GM04503 (cell line): Measurements from ENCODE around the gene STX2.
A peak's percentile ranks its signal among the peaks of the same experiment; 100 is the strongest.
"Not testable (repeated sequence)": the region's sequence is repeated elsewhere in the genome, so short reads cannot be mapped to it uniquely, and the experiment has no call there.

Experiments
- DNase-seq: peaks from one replicate; pipeline ENCODE4 v3.0.0-alpha.2; 2012; ENCODE audit warnings: low read depth

STX2 gene

DNA sequence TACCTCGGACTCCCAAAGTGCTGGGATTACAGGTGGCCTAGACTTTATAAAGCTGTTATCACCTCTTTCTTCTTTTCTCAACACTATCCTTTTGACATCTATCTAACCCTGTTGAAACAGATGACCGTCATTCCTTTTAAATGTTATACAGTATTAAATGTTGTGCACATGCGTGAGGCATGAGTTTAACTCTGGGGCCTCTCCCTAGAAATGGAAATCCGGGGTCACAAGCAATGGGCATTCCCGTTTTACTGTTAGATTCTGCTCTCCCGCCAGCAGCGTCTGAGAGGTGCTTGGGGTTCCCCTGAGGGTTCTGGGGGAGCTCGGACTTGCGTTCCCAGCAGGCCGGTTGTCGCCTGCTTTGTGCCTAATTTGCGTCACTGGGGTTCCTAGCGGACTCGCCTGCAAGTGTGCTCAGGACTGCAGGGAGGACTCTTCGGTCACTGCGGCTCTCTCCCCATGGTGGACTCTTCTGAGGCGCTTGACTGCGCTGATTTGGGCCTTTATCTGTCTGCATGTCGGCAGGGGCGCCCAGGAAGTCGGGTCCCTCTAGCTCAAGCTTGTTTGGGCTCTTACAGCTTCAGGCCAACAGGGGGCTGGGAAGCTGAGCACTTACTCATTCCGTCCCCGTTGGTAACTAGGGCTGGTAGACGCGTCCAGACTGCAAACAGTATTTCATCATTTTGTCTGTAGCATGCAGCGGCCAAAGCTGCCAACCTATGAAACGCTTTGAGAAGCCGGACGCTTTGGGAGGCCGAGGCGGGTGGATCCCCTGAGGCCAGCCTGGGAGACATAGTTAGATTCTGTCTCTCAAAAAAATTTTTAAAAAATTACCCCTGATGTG, 31.6 kb upstream of the STX2 start:
- peak; percentile 85 for DNase-seq

GRCh38 chr12:130868412-130868811, 29.4 kb upstream of the STX2 start:
- no peak for DNase-seq

DNA sequence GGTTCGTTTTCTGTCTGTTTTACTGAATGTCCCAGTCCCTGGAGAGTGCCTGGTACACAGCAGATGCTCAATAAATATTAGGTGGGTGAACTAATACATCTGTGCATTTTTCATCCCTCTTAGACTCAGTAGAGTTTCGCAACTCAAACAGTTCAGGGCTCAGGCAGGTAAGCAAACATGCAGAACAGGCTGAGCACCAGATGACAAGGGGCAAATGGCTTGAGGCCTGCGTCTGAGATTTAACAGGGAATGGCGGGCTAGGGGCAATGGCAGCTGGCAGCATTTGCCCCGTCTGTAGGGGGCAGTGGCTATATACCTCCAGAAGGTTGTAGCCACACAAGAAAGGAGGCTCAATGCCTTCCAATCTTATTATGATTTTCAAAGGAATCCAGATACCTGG, 24.2 kb upstream of the STX2 start:
- no peak for DNase-seq

DNA sequence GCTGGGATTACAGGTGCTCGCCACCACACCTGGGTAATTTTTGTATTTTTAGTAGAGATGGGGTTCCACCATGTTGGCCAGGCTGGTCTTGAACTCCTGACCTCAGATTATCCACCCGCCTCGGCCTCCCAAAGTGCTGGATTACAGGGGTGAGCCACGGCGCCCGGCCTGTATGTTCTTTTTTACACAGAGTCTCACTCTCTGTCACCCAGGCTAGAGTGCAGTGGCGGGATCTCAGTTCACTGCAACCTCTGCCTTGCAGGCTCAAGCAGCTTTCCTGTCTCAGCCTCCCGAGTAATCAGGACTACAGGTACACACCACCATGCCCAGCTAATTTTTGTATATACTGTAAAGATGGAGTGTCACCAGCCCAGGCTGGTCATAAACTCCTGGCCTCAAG, 23.7 kb upstream of the STX2 start:
- not testable (repeated sequence) for DNase-seq

GRCh38 chr12:130862161-130862560, 23.1 kb upstream of the STX2 start:
- DNase-seq: no peak

DNA sequence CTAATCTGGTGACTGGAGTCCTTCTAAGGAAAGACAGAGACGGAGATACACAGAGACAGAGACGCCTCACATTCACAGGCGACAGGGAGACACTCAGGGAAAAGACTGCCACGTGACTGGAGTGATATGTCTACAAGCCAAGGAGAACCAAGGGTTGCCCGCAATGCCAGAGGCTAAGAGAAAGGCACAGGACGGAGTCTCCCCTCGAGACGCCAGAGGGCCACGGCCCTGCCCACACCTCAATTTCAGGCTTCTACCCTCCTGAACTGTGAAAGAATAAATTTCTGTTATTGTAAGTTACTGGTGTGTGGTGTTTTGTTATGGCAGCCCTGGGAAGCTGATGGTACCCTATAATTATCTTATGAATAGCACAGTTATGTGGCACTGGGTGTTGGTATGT, 21.3 kb upstream of the STX2 start:
- DNase-seq: no peak

DNA sequence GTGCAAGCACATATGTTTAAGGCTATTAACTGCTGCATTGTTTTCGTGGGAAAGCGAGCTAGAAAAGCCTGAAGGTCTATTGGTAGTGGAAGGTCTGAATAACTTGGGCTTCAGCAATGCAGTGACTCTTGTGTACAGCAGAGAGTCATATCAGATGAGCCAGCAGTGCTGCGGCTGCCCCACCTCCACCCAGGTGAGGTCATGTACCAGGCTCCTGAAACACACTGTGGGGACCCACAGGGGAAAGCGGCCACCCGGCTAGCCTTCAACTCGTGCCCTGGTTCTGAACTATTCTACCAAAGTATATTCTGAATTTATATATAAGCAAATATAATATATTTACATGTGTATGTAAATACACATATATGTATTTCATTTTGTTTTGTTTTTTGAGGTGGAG, 20.1 kb upstream of the STX2 start:
- no peak for DNase-seq

GRCh38 chr12:130858084-130858483, 19.0 kb upstream of the STX2 start:
- no peak for DNase-seq

DNA sequence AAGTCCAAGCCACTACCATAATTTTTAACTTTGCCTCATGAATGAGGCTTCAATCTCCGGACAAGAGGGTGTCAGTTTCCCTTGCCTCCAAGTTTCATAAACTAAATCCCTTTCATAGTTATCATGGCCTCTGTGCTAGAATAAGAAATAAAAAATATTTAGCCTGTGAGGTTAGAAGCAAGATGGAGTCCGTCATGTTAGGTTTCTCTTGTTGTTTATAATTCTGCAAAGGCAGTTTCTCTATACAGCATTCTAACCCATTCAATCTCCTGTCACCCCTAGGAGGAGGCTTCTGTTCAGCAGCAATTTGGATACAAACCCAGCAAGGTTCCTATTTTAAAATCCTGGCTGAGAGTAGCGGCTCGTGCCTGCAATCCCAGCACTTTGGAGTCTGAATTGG, 17.0 kb upstream of the STX2 start:
- no peak for DNase-seq

DNA sequence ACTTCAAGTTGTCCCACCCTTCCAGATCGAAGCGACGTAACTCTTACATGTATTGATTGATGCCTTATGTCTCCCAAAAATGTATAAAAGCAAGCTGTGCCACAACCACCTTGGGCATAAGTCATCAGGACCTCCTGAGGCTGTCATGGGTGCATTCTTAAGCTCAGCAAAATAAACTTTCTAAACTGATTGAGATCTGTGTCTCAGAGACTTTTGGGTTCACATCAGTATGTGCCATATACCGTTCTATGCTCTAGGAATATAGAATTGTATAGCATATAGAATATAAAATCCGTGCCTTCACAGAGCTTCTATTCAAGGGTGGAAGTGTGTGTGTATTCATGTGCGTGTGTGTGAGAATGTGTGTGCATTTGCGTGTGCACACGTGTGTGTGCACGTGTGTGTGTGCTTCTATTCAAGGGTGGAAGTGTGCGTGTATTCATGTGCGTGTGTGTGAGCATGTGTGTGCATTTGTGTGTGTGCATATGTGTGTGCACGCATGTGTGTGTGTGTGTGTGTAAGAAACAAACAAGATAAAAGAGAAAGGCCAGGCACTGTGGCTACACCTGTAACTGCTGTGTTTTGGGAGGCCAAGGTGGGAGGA, 11.5 kb upstream of the STX2 start:
- DNase-seq: no peak

DNA sequence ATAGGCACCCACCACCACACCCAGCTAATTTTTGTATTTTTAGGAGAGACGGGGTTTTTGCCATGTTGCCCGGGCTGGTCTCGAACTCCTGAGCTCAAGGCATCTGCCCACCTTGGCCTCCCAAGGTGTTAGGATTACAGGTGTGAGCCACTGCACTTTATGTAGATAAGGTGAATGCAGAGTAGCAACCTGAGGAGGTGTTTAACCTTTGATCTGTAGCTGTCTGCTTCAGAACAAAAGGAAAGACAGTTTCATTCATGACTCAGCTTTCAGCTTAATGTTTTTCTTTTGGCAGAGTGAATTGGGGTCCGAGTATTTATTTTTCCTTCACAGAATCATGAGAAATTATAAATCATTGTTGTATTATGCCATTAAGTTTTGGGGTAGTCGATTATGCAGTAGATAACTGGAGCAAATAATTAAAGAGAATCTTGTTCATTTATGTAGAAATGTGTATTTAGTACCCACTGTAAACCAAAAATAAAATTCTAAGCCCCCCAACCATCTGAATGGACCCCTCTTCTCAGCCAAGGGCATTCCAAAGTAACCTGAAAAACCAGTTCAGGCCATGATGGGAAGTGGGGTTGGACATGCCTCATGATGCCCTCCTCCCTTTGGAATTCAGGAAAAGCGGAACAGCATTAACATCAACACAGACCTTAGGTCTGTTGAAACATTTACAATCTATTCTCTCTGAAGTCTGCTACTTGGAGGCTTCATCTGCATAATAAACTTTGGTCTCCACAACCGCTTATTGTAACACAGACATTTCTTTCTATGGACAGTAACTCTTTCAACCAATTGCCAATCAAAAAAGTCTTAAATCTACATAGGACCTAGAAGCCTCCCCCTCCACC, 10.7 kb upstream of the STX2 start:
- no peak for DNase-seq

- not testable (repeated sequence) for DNase-seq
Observed at GRCh38 chr12:130848785-130849305, 9.8 kb upstream of the STX2 start.

DNA sequence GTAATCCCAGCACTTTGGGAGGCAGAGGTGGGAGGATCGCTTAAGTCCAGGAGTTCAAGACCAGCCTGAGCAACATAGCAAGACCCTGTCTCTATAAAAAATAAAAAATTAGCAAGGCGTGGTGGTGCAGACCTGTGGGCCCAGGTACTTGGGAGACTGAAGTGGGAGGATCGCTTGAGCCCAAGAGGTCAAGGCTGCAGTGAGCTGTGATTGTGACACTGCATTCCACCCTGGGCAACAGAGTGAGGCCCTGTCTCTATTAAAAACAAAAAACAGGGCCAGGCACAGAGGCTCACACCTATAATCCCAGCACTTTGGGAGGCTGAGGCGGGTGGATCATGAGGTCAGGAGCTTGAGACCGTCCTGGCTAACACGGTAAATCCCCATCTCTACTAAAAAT, 9.1 kb upstream of the STX2 start:
- not testable (repeated sequence) for DNase-seq

DNA sequence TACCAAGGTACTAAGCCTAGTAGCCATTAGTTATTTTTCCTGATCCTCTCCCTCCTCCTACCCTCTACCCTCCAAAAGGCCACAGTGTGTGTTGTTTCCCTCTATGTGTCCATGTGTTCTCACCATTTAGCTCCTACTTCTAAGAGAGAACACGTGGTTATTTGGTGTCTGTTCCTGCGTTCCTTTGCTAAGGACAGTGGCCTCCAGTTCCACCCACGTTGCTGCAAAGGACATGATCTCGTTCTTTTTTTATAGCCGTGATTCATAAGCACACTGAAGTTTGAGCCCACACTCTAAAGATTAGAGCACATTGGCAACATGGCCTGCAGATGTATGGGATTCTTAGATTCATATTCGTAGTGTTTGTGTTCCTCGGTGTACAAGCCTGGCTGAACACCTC, 8.1 kb upstream of the STX2 start:
- DNase-seq: no peak

GRCh38 chr12:130846369-130846768, 7.3 kb upstream of the STX2 start:
- DNase-seq: peak; percentile 76

DNA sequence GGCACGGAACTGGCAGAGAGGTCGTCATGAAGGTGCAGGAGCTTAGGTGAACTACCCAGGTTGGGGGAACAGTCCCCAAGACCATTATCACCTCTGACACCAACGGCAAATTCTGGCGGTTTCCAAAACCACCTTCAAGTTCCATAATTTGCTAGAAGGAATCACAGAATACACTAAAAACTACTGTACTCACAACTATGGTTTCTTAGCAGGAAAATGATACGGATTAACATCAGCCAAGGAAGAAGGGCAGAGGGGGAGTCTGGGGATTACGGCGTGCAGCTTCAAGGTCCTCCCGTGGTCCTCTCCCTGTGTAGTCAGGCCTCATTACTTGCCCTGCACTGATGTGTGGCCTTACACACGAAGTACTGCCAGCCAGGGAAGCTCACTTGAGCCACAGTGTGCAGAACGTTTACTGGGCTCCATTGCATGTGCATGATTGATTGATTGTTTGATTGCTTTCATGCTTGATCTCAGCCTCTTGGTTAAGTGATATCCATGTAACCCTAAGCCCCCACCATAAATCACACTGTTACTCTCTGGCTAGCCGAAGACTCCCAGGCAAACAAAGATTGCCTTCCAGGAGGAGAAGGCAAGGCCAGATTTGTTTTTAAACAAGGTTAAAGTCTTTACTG, 837 bp upstream of the STX2 start:
- no peak for DNase-seq

DNA sequence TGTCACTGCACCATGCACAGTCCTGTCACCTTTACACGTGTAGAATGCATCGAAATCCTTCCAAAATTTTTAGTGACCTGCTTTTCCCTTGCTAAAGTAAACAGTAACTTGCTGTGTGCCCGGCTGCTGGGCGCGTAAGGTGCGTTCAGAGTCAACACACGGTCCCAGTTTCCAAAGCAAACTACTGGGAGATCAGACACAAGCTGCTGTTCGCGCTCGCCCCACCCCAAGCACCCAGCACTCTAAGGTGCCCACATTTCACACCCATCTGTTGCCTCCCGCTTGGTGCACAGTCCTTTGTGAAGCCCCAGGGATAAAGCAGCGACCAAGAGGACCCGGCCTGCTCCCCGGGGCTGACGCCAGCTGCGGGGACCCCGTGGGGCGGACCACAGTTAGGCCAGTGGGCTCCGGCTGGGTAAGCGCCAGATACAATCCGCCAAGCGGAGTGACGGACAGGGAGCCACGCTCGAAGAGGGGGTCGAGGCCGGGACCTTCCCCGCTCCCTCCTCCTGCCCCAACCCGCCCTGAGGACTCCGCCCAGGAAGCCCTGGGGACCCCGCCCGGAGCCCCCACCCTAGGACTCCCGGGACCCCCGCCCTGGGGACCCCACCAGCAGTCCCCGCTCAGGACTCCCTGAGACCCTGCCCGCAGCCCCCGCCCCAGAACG, 633 bp downstream of the STX2 start:
- no peak for DNase-seq

DNA sequence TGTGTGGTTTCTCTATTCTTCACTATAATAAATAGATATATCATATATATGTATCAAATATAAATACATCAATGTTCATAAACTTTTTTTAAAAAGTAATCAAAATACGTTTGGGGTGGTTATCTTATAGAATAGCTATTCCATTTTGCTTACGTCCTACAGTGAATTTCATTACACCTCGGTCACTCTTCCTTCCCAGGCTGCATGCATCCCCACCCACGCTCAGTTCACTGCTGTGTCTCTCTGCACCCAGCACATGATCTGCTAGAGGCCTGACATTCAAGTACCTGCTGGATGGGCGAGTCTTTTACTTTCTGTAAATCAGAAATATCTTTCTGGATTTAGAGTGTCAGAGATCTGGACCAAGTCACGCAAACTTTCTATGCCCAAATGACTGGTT, 3.6 kb downstream of the STX2 start:
- no peak for DNase-seq

DNA sequence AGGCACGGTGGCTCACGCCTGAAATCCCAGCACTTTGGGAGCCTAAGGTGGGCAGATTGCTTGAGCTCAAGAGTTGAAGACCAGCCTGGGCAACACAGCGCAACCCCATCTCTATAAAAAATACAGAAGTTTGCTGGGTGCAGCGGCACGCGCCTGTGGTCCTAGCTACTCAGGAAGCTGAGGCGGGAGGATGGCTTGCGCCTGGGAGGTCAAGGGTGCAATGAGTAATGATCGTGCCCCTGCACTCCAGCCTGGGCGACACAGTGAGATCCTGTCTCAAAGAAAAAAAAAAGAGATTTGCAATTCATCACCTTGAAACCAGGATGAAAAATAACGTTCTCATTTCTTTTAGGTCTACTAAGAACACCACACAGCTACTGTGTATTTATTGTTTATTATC, 4.0 kb downstream of the STX2 start:
- no peak for DNase-seq

- peak; percentile 54 for DNase-seq
Observed at GRCh38 chr12:130832561-130833209, 6.4 kb downstream of the STX2 start.

DNA sequence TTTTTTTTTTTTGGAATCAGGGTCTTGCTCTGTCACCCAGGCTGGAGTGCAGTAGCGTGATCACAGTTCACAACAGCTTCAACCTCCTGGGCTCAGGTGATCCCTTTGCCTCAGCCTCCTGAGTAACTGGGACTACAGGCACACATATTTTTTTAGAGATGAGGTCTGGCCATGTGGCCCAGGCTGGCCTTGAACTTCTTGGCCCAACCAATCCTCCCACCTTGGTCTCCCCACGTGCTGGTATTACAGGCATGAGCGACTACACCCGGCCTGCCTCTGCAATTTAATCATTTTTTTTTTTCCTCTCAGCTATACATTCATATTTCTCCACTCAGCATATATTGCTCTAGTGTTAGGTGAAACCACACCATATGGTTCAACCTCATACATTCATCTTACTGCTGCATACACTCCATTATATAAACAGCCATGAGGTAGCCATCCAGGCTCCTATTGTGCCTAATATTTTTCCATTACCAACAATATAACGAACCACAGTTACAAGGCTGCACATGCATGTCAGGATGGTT, 7.1 kb downstream of the STX2 start:
- DNase-seq: no peak
